ENCODE data around the gene TRAF3IP1. TPM values are rescaled to one million over a fixed set of nuclear protein-coding genes. Genes with fewer than 3 reads are reported as not detected.

TRAF3IP1 gene
- total RNA-seq, 6 donors from 2014 or later: 14.0 to 26.8 (median 18.8) TPM

- H3K27me3 ChIP-seq: no peaks in the 10 kb centered on the region
- peak in 1 of 2 donors; percentile 50 for DNase-seq
- TF ChIP-seq POLR2A (IDR thresholded peaks at IDR 0.05) (no peak), POLR2AphosphoS5 (IDR thresholded peaks at IDR 0.05) (no peak), EP300 (IDR thresholded peaks at IDR 0.05) (no peak), CTCF (IDR thresholded peaks at IDR 0.05) (no peak)
- WGBS, 2 donors: 67 to 84% methylated on average over 16 of the region's 16 CpGs
- peaks cover 10 to 26% (median 24%) of the 10 kb centered on the region in 4 donors for H3K4me1 ChIP-seq
- H3K4me3 ChIP-seq: no peak overlapping the region
- H3K9me3 ChIP-seq: no peaks in the 10 kb centered on the region
- peaks cover 0 to 5% (median 0%) of the 10 kb centered on the region in 4 donors for H3K36me3 ChIP-seq
- H3K27ac ChIP-seq: peak overlapping the region; percentile 21 to 67 (median 41)
- ATAC-seq (ENCODE audit: low FRiP score in 2 of 2): peak in 1 of 2 donors; percentile 44
Measured at GRCh38 chr2:238381341-238382115, 61.2 kb downstream of the TRAF3IP1 start.

GRCh38 chr2:238382381-238382781, 62.1 kb downstream of the TRAF3IP1 start:
- Histone ChIP-seq H3K36me3 (peaks cover 0 to 5% (median 0%) of the 10 kb centered on the region in 4 donors), H3K4me1 (peaks cover 10 to 28% (median 25%) of the 10 kb centered on the region in 4 donors), H3K9me3 (no peaks in the 10 kb centered on the region), H3K27ac (peak overlapping the region; percentile 21 to 67 (median 41)), H3K4me3 (no peak overlapping the region), H3K27me3 (no peaks in the 10 kb centered on the region)
- WGBS, 2 donors: 70 to 80% methylated on average over 5 of the region's 5 CpGs
- DNase-seq (no peak), ATAC-seq (ENCODE audit: low FRiP score in 2 of 2) (peak; percentile 12 to 50)
- peak in 1 of 4 donors; percentile 30 for TF ChIP-seq POLR2A (IDR thresholded peaks at IDR 0.05)
- peak in 1 of 2 donors; percentile 10 for TF ChIP-seq POLR2AphosphoS5 (IDR thresholded peaks at IDR 0.05)
- no peak for TF ChIP-seq EP300 (IDR thresholded peaks at IDR 0.05)
- TF ChIP-seq CTCF (IDR thresholded peaks at IDR 0.05): no peak

GRCh38 chr2:238383135-238383534, 62.8 kb downstream of the TRAF3IP1 start:
- no peak for DNase-seq
- Histone ChIP-seq H3K27me3 (no peaks in the 10 kb centered on the region), H3K4me3 (no peak overlapping the region), H3K36me3 (peaks cover 0 to 5% (median 0%) of the 10 kb centered on the region in 4 donors), H3K27ac (peak overlapping the region; percentile 21 to 67 (median 41)), H3K9me3 (no peaks in the 10 kb centered on the region), H3K4me1 (peaks cover 10 to 28% (median 25%) of the 10 kb centered on the region in 4 donors)
- 94 to 97% methylated on average over 5 of the region's 5 CpGs for WGBS, 2 donors
- TF ChIP-seq EP300 (IDR thresholded peaks at IDR 0.05): no peak
- TF ChIP-seq POLR2A (IDR thresholded peaks at IDR 0.05): no peak
- no peak for TF ChIP-seq CTCF (IDR thresholded peaks at IDR 0.05)
- TF ChIP-seq POLR2AphosphoS5 (IDR thresholded peaks at IDR 0.05): no peak
- no peak for ATAC-seq (ENCODE audit: low FRiP score in 2 of 2)

- DNase-seq (no peak), ATAC-seq (ENCODE audit: low FRiP score in 2 of 2) (no peak)
- H3K36me3 ChIP-seq: peaks cover 0 to 5% (median 0%) of the 10 kb centered on the region in 4 donors
- WGBS, 2 donors: 83 to 88% methylated on average over 7 of the region's 7 CpGs
- TF ChIP-seq POLR2AphosphoS5 (IDR thresholded peaks at IDR 0.05) (no peak), CTCF (IDR thresholded peaks at IDR 0.05) (no peak), EP300 (IDR thresholded peaks at IDR 0.05) (no peak)
- no peak overlapping the region for H3K4me3 ChIP-seq
- no peak overlapping the region for H3K27ac ChIP-seq
- H3K27me3 ChIP-seq: no peaks in the 10 kb centered on the region
- H3K9me3 ChIP-seq: no peaks in the 10 kb centered on the region
- H3K4me1 ChIP-seq: peaks cover 8 to 26% (median 22%) of the 10 kb centered on the region in 4 donors
Measured at GRCh38 chr2:238383743-238384380, 63.5 kb downstream of the TRAF3IP1 start.
